BJ (cell line): ENCODE measurements around the gene MT1B. TPM values are rescaled to one million over a fixed set of nuclear protein-coding genes. Genes with fewer than 3 reads are reported as not detected.
A peak's percentile ranks its signal among the peaks of the same experiment; 100 is the strongest.

ENCODE experiments used
- CTCF ChIA-PET: fragments of 350-600 bp; formaldehyde crosslinking; extraction: SDS; loops from one replicate; lab custom pipeline; 2021; ENCODE audit warnings: antibody characterized with exemption, inconsistent platforms; lab: Yijun Ruan, JAX
- POLR2A ChIA-PET: fragments of 300-600 bp; sonication (Branson Sonifier 250); formaldehyde crosslinking; extraction: SDS; loops from one replicate; lab custom pipeline; 2021; ENCODE audit warnings: antibody characterized with exemption; lab: Charles Lee
- DNase-seq: peaks from one replicate; pipeline ENCODE4 v3.0.0-alpha.2; 2011; ENCODE audit warnings: low read depth
- H3K27me3 ChIP-seq: 2 replicates; pipeline ENCODE4 v1.6.0; 2011; ENCODE audit warnings: low read length; ENCODE audit not compliant: control insufficient read depth, insufficient read depth
- H3K36me3 ChIP-seq: 2 replicates; pipeline ENCODE4 v1.5.1; 2011; ENCODE audit warnings: low read length; ENCODE audit not compliant: control insufficient read depth, insufficient read depth
- H3K4me3 ChIP-seq: 2 replicates; pipeline ENCODE4 v1.5.1; 2011; ENCODE audit warnings: low read depth, mild to moderate bottlenecking, control low read depth, low read length
- CTCF ChIP-seq: IDR thresholded peaks from 2 replicates; pipeline ENCODE4 v1.5.1; 2011; ENCODE audit warnings: low read depth, mild to moderate bottlenecking, control low read depth, inconsistent platforms, low read length, moderate library complexity; ENCODE audit not compliant: insufficient read depth
- polyA plus RNA-seq: library from polyadenylated mRNA; depleted of rRNA; stranded (reverse); fragments of >200 nt; gene quantifications from 2 replicates; pipeline ENCODE4 v1.2.3, GENCODE V29; 2011

The MT1B gene
- polyA plus RNA-seq, 1 experiment, result not detected

GRCh38 chr16:56636616-56637413, 14.9 kb upstream of the MT1B start:
- ChIA-PET CTCF (no interaction called here), POLR2A (no interaction called here)
- no peaks in the 10 kb centered on the region for H3K36me3 ChIP-seq
- H3K4me3 ChIP-seq, result no peak overlapping the region
- peaks cover 41% of the 10 kb centered on the region for H3K27me3 ChIP-seq
- no peak for TF ChIP-seq CTCF
- no peak for DNase-seq

- no peak for TF ChIP-seq CTCF
- H3K27me3 ChIP-seq, result peaks cover 39% of the 10 kb centered on the region
Observed at GRCh38 chr16:56637814-56638750, 13.6 kb upstream of the MT1B start, which contains the start of gene MT1A. TSS of gene MT1A (plus strand) at chr16:56638666. CDS start at chr16:56638739, 73 bp downstream.

GRCh38 chr16:56639045-56639444, 12.6 kb upstream of the MT1B start:
- DNase-seq, result no peak
- H3K27me3 ChIP-seq, result peaks cover 33% of the 10 kb centered on the region
- POLR2A ChIA-PET, result no interaction called here
- no peak for TF ChIP-seq CTCF
- CTCF ChIA-PET, result interaction anchor here (0.7 kb wide), 1 partner anchor 39 kb away, joined by 3 read pairs; no protein-coding TSS in a partner anchor
- H3K4me3 ChIP-seq, result no peak overlapping the region
- no peaks in the 10 kb centered on the region for H3K36me3 ChIP-seq

More at GRCh38 chr16:56637814-56638750, 13.6 kb upstream of the MT1B start, which contains the start of gene MT1A:
- CTCF ChIA-PET, result interaction anchor here (0.7 kb wide), 1 partner anchor 7 kb away, joined by 3 read pairs; no protein-coding TSS in a partner anchor
- DNase-seq, result no peak
- POLR2A ChIA-PET, result no interaction called here
- H3K4me3 ChIP-seq, result peak within 1 kb of the TSS; percentile 41
- no peaks in the 10 kb centered on the region for H3K36me3 ChIP-seq

- no peak for TF ChIP-seq CTCF
- ChIA-PET CTCF (no interaction called here), POLR2A (interaction anchor here (0.8 kb wide), 1 partner anchor 1081 kb away, joined by 3 read pairs; no protein-coding TSS in a partner anchor)
- Histone ChIP-seq H3K36me3 (no peaks in the 10 kb centered on the region), H3K4me3 (no peak overlapping the region), H3K27me3 (peaks cover 25% of the 10 kb centered on the region)
- DNase-seq, result no peak
Observed at GRCh38 chr16:56640076-56640475, 11.6 kb upstream of the MT1B start.
